Measurements from ENCODE around the gene PREB.
"Not testable (repeated sequence)": the region's sequence is repeated elsewhere in the genome, so short reads cannot be mapped to it uniquely, and the experiment has no call there.

The PREB gene

DNA sequence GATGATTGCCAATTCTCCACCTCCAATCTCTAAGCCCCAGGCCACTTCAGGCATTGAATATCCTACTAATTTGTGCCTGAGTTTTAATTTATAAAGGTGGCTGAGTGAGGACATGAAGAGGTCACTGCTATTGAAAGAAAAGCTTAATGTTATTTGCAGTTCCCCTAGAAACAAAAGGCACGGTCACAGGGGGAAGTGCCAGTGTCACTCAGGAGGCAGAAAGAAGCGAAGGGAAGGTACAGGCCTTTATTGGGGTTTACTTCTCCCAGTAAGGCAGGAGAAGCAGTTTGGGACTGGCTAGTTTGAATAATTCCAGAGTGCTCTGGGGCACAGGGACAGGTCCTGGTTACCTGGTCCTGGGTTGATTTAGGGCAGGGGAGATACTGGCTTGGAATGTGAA is 12.5 kb downstream of the PREB start:
- H3K27me3 ChIP-seq (replicated peaks; ENCODE audit: control insufficient read depth, insufficient read depth, low read length) = peaks cover 4% of the 10 kb centered on the region
- TF ChIP-seq, protein P1, sequence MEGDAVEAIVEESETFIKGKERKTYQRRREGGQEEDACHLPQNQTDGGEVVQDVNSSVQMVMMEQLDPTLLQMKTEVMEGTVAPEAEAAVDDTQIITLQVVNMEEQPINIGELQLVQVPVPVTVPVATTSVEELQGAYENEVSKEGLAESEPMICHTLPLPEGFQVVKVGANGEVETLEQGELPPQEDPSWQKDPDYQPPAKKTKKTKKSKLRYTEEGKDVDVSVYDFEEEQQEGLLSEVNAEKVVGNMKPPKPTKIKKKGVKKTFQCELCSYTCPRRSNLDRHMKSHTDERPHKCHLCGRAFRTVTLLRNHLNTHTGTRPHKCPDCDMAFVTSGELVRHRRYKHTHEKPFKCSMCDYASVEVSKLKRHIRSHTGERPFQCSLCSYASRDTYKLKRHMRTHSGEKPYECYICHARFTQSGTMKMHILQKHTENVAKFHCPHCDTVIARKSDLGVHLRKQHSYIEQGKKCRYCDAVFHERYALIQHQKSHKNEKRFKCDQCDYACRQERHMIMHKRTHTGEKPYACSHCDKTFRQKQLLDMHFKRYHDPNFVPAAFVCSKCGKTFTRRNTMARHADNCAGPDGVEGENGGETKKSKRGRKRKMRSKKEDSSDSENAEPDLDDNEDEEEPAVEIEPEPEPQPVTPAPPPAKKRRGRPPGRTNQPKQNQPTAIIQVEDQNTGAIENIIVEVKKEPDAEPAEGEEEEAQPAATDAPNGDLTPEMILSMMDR (IDR thresholded peaks at IDR 0.05; ENCODE audit: insufficient read depth, low read length, poor library complexity, severe bottlenecking) = no peak

DNA sequence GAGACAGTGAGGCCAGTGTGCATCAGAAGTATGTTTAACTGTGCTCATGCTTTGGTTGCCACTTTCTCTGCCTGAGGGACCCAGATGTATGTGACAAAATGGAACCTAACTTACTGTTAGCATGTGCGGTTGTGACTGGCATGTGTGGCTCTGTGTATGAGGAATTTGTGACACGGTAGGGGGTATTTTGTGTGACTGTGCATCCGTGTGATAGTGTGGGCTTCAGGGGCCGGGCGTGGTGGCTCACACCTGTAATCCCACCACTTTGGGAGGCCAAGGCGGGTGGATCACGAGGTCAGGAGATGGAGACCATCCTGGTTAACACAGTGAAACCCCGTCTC is 15.1 kb downstream of the PREB start:
- H3K27me3 ChIP-seq (replicated peaks; ENCODE audit: control insufficient read depth, insufficient read depth, low read length); H3K4me3 ChIP-seq (replicated peaks; ENCODE audit: low read depth, low read length); DNase-seq (ENCODE audit: extremely low read depth, insufficient read length); H3K36me3 ChIP-seq (ENCODE audit: control insufficient read depth, insufficient read depth, low read length): not testable (repeated sequence)

More for the DNA sequence above, 12.5 kb downstream of the PREB start:
- Histone ChIP-seq H3K36me3 (ENCODE audit: control insufficient read depth, insufficient read depth, low read length) (no peaks in the 10 kb centered on the region), H3K4me3 (replicated peaks; ENCODE audit: low read depth, low read length) (no peak overlapping the region)
- no peak for DNase-seq (ENCODE audit: extremely low read depth, insufficient read length)

DNA sequence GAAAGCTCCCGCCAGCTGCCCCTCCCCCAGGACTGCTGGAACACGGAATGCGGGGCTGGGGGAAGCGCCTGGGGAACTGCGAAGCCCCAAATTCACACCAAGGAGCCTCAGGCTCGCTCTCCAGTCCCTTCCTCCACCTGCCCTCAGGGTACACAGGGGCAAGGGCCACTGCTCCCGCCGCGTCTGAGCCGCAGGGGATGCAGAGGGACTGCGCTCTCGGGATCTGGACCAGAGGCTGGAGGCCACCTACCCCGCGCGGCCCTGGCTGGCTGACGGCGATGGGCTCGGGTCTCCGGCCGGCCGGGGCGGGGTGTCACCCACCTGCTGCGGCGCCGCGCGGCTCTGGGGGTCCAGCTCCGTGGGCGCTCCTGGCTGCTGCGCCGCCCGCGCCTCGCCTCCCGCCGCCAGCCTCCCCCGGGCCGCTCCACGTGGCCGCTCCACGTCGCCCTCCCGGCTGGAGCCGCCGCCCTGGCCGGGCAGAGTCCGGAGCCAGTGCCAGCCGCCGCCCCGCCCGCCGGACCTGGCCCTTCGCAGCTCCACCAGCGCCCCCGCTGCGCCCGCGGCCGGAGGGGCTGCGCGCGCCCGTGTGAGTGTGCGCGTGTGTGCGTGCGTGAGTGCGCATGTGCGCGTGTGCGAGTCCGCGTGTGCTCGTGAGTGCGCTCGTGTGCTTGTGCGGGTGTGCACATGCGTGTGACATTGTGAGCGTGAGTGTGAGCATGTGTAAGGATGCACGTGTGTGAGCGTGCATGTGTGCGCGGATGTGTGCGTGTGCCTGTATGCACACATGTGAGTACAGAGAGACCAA is 15.7 kb downstream of the PREB start, which contains the start of gene CGREF1:
Gene CGREF1 (minus strand): TSS at position 604 of the 805 bp plus-strand sequence. CDS start 14,762 bp downstream, outside the sequence.
- Histone ChIP-seq H3K4me3 (replicated peaks; ENCODE audit: low read depth, low read length) (peak within 1 kb of the TSS; percentile 30), H3K27me3 (replicated peaks; ENCODE audit: control insufficient read depth, insufficient read depth, low read length) (peaks cover 4% of the 10 kb centered on the region), H3K36me3 (ENCODE audit: control insufficient read depth, insufficient read depth, low read length) (no peaks in the 10 kb centered on the region)
- DNase-seq (ENCODE audit: extremely low read depth, insufficient read length) = no peak
- TF ChIP-seq, protein P1 (IDR thresholded peaks at IDR 0.05; ENCODE audit: insufficient read depth, low read length, poor library complexity, severe bottlenecking) = no peak

DNA sequence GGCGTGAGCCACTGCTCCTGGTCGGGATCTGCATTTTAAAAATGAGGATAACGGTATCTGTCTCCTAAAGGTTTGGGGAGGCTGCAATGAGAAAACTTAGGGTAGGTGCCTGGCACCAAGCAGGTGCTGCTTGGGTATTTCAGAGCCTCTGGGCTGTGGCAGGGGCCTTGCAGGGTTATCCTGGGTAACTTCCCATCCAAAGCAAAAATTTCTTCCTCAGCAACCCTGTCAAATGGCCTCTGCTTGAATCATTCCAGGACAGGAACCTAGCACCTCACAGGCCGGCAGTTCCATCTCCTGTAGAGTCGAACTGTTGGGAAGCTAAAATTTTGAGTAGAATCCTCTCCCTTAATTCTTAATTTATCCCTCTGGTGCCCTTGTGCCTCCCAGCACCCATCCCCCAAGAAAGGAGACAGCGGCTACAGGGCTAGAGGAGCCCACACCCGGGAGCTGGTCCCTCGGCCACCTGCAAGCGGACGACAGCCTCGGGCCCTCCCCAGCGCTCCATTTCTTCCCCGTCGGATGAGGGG is 16.4 kb downstream of the PREB start:
- H3K27me3 ChIP-seq (replicated peaks; ENCODE audit: control insufficient read depth, insufficient read depth, low read length) = peaks cover 4% of the 10 kb centered on the region
- TF ChIP-seq, protein P1 (IDR thresholded peaks at IDR 0.05; ENCODE audit: insufficient read depth, low read length, poor library complexity, severe bottlenecking) = no peak
- DNase-seq (ENCODE audit: extremely low read depth, insufficient read length) = no peak
- no peak overlapping the region for H3K4me3 ChIP-seq (replicated peaks; ENCODE audit: low read depth, low read length)
- H3K36me3 ChIP-seq (ENCODE audit: control insufficient read depth, insufficient read depth, low read length) = no peaks in the 10 kb centered on the region

DNA sequence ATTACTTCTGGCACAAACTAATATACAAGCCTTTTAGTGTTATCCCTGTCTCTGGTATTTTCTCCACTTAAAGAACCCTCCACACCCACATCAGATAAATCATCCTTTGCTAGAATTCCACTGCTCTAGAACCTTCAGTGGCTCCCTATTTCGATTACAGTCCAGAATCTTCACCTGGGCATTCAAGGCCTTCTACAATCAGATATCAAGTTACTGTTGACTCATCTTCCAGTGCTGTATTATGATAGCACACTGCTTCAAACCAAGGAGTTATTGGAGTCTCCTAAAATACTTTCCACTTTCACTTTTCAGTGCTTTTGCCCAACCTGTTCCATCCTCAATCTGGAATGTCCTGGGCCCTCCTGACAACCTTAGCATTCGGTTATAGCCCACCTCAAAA is 18.9 kb downstream of the PREB start:
- TF ChIP-seq, protein P1 (IDR thresholded peaks at IDR 0.05; ENCODE audit: insufficient read depth, low read length, poor library complexity, severe bottlenecking) = no peak
- H3K36me3 ChIP-seq (ENCODE audit: control insufficient read depth, insufficient read depth, low read length) = no peaks in the 10 kb centered on the region
- H3K4me3 ChIP-seq (replicated peaks; ENCODE audit: low read depth, low read length) = no peak overlapping the region
- H3K27me3 ChIP-seq (replicated peaks; ENCODE audit: control insufficient read depth, insufficient read depth, low read length) = peaks cover 4% of the 10 kb centered on the region
- DNase-seq (ENCODE audit: extremely low read depth, insufficient read length) = no peak

DNA sequence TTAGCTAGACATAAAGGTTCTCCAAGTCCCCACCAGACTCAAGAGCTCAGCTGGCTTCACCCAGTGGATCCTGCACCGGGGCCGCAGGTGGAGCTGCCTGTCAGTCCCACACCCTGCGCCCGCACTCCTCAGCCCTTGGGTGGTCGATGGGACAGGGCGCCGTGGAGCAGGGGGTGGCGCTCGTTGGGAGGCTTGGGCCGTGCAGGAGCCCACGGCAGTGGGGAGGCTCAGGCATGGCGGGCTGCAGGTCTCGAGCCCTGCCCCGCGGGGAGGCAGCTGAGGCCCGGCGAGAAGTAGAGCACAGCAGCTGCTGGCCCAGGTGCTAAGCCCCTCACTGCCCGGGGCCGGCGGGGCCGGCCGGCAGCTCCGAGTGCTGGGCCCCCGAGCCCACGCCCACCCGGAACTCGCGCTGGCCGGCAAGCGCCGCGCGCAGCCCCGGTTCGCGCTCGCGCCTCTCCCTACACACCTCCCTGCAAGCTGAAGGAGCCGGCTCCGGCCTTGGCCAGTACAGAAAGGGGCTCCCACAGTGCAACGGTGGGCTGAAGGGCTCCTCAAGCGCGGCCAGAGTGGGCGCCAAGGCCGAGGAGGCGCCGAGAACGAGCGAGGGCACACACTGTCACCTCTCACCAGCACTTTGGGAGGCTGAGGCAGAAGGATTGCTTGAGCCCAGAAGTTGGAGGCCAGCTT is 22.9 kb downstream of the PREB start:
- H3K27me3 ChIP-seq (replicated peaks; ENCODE audit: control insufficient read depth, insufficient read depth, low read length); DNase-seq (ENCODE audit: extremely low read depth, insufficient read length); H3K36me3 ChIP-seq (ENCODE audit: control insufficient read depth, insufficient read depth, low read length); H3K4me3 ChIP-seq (replicated peaks; ENCODE audit: low read depth, low read length): not testable (repeated sequence)

DNA sequence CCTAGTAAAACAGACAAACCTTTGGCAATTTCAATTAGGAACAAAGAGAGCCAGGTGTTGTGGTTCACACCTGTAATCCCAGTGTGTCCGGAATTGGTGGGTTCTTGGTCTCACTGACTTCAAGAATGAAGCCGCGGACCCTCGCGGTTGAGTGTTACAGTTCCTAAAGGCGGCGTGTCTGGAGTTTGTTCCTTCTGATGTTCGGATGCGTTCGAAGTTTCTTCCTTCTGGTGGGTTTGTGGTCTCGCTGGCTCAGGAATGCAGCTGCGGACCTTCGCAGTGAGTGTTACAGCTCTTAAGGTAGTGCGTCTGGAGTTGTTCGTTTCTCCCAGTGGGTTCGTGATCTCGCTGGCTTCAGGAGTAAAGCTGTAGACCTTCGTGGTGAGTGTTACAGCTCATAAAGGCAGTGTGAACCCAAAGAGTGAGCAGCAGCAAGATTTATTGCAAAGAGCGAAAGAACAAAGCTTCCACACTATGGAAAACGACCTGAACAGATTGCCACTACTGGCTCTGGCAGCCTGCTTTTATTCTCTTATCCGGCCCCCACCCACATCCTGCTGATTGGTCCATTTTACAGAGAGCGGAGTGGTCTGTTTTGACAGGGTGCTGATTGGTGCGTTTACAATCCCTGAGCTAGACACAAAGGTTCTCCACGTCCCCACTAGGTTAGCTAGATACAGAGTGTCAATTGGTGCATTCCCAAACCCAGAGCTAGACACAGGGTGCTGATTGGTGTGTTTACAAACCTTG is 23.7 kb downstream of the PREB start:
- H3K36me3 ChIP-seq (ENCODE audit: control insufficient read depth, insufficient read depth, low read length); DNase-seq (ENCODE audit: extremely low read depth, insufficient read length); H3K27me3 ChIP-seq (replicated peaks; ENCODE audit: control insufficient read depth, insufficient read depth, low read length); H3K4me3 ChIP-seq (replicated peaks; ENCODE audit: low read depth, low read length): not testable (repeated sequence)
